Left ventricle myocardium superior (tissue), 1 donor: Measurements from ENCODE around the gene GSG1L. TPM values are rescaled to one million over a fixed set of nuclear protein-coding genes. Genes with fewer than 3 reads are reported as not detected.
"Not testable (repeated sequence)": the region's sequence is repeated elsewhere in the genome, so short reads cannot be mapped to it uniquely, and the experiment has no call there.

Experiments used
- ATAC-seq: fragments of 200-7000 bp; cut with Tn5 transposase; one replicate; pipeline ENCODE4 v1.9.1; 2020; ENCODE audit warnings: mild to moderate bottlenecking, moderate library complexity
- DNase-seq: peaks from one replicate; pipeline ENCODE4 v3.0.0-alpha.2; 2020
- intact Hi-C: fragments of 100-400 bp; cut with micrococcal nuclease; formaldehyde crosslinking; loops from one replicate; pipeline ENCODE4 v1.11.0; 2022
- total RNA-seq: library from RNA; stranded (reverse); fragmentation: NEBNext Ultra II Directional; extraction: Animal tissue kit (Norgen Biotek cat#: 25700); gene quantifications from one replicate; pipeline ENCODE4 v1.2.1, GENCODE V29; 2021
- donor health status: DM: no; HTN: yes; CAD: no; lungs with severe emphysema.

The GSG1L gene
- total RNA-seq, 1 donor from 2014 or later = 1.9 TPM

GRCh38 chr16:27759301-27759871 lies 304.1 kb downstream of the GSG1L start:
- DNase-seq (no peak), ATAC-seq (no peak)
- intact Hi-C loops = no loop called here

DNA sequence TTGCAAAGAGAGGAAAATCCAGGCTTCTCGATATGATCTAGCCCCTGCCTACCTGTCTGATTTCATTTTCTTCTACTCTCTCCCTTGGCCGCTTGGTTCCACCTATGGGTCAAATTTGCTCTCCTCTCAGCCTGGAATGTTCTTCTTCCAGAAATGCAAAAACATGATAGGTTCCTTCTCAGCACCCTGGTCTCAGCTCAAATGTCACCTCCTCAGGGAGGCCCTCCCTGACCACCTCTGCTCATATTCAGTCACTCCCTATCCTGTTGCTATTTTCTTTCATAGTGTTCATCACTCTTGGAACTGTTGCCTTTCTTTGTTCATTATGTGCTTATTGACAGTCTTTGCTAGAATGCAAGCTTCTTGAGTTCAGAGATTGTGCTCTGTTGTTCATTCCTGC lies 305.0 kb downstream of the GSG1L start:
- ATAC-seq (no peak), DNase-seq (no peak)
- intact Hi-C loops = no loop called here

GRCh38 chr16:27756206-27756970 lies 307.1 kb downstream of the GSG1L start:
- intact Hi-C loops = no loop called here
- DNase-seq (no peak), ATAC-seq (no peak)

DNA sequence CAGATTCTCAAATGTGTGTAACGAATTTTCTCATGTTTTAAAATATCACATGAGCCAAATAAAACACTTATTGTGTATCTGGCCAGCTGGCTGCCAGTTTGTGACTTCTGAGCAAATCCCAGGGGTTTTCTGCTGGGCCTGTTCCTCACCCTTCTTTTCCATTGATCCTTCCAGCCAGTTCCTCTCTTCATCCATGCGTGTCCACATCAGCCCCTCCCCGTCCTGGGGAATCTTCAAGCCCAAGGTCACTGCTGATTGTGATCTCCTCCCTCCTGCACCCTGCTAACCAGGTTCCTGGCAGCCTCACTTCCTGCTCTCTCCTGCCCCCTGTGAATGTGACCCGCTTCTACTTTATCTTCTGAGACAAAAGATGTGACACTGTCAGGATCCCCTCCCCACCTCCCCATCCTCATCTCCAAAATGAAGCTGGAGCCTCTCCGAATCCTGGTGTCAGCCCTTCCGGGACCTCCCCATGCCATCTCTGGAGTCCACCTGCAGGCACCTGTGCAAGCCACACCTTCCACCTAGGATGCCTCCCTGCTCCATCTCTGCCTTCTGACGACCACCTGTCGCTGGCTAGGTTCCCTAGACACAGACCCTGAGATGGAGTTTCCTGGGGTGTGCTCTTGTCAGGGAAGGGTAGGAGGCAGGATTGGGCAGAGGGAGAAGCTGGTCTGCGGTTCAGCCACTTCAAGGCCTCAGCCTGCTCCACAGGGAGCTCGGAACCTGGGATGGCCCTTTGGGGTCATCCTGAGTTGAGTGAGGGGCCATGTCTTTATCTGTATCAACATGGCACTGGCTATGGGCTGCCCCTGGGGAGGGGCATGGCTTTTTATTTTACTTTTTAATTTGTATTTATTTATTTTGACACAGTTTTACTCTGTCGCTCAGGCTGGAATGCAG lies 308.5 kb downstream of the GSG1L start:
- no peak for DNase-seq
- intact Hi-C loops = no loop called here
- no peak for ATAC-seq

- ATAC-seq (no peak), DNase-seq (no peak)
- intact Hi-C loops = no loop called here
Measured at GRCh38 chr16:27753563-27753962, 310.0 kb downstream of the GSG1L start.

DNA sequence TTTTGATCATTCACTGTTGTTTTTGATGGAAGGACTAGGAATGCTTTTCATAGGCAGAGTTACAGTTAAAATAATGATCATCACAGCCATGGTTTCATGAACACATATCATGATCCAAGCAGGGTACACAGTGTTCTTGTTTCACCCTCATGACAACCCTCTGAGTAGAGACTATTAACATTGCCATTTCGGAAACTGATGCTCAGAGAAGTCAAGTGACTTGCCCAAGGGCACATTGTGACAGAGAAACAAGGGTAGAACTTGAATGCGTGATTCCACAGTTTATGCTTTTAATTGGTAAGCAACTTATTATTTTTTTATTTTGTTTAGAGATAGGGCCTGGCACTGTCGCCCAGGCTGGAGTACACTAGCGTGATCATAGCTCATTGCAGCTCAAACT lies 311.3 kb downstream of the GSG1L start:
- ATAC-seq (no peak), DNase-seq (no peak)
- intact Hi-C loops = no loop called here

- intact Hi-C loops = no loop called here
- ATAC-seq (no peak), DNase-seq (no peak)
Measured at GRCh38 chr16:27751676-27752075, 311.8 kb downstream of the GSG1L start.

- intact Hi-C loops = no loop called here
- ATAC-seq (no peak), DNase-seq (no peak)
Measured at GRCh38 chr16:27751233-27751632, 312.3 kb downstream of the GSG1L start.

DNA sequence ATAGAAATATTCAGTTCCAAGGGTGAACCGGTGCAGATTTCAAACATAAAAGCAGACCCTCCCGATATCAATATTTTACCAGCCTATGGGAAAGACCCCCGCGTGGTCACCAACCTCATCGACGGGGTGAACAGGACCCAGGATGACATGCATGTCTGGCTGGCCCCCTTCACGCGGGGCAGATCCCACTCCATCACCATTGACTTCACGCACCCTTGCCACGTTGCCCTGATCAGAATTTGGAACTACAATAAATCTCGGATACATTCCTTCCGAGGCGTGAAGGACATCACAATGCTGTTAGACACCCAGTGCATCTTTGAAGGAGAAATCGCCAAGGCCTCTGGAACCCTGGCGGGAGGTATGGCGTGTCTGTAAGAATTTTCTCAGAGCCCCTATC lies 313.6 kb downstream of the GSG1L start:
- DNase-seq = no peak

GRCh38 chr16:27749547-27749875 lies 314.0 kb downstream of the GSG1L start:
- ATAC-seq (no peak), DNase-seq (no peak)
- intact Hi-C loops = no loop called here

More for the DNA sequence above, 313.6 kb downstream of the GSG1L start:
- no peak for ATAC-seq
- intact Hi-C loops = no loop called here

GRCh38 chr16:27748868-27749546 lies 314.5 kb downstream of the GSG1L start:
- DNase-seq = no peak

GRCh38 chr16:27747946-27748345 lies 315.6 kb downstream of the GSG1L start:
- DNase-seq (no peak), ATAC-seq (no peak)
- intact Hi-C loops = no loop called here

More at GRCh38 chr16:27748868-27749546, 314.5 kb downstream of the GSG1L start:
- intact Hi-C loops = no loop called here
- ATAC-seq = peak; percentile 68

DNA sequence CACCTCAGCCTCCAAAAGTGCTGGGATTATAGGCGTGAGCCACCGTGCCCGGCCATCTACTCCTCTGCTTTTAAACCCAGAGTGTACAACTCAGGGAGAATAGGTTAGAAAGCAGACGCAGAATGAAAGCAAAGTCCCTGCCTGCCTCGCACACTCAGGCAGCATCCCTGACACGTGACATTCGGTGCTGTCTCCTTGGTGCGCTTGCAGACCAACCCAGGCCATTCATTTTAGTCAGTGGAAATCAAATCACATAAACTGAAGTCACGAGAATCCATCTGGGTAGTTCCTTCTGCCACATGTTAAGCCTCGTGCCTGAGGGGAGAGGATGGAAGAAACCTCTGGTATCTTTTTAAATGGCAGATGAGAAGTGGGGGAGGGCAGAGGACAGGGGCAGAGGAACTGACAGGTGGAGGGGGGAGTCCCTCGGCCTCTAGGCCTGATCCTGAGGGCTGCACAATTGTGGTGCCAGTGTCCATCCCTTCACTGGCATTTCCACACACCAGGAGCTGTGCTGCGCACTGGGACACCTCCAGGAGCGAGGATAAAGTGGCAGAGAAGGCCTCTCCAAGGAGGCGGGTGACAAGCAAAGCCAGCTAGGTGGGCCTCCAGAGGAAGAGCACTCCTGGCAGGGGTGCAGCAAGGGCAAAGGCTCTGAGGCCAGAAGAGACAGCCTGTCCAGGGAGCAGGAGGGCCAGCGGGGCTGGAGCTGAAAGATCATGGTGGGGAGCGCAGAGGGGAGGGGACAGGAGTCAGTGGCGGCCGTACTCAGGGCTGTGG lies 317.2 kb downstream of the GSG1L start:
- no peak for DNase-seq
- ATAC-seq = no peak
- intact Hi-C loops = no loop called here

DNA sequence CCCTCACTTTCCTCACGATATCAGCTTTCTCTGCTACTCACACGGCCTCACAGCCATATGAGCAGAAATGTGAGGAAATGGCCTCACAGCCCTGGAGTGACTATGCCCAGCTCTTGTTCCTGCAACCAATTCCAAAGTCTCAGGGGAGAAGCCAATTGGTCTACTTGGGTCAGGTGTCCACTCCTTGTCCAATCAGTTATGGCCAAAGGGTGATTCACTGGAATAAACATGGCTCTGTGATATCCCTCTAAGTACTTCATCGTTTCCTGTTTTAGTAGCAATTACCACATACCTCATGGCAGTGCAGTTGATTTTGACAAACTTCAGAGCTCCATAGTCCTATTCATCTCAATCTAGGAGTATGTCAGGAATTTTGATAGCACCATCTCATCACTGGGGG lies 318.2 kb downstream of the GSG1L start:
- DNase-seq = no peak
- no peak for ATAC-seq
- intact Hi-C loops = no loop called here

GRCh38 chr16:27743963-27744362 lies 319.6 kb downstream of the GSG1L start:
- DNase-seq (no peak), ATAC-seq (peak; percentile 40)
- intact Hi-C loops = no loop called here

DNA sequence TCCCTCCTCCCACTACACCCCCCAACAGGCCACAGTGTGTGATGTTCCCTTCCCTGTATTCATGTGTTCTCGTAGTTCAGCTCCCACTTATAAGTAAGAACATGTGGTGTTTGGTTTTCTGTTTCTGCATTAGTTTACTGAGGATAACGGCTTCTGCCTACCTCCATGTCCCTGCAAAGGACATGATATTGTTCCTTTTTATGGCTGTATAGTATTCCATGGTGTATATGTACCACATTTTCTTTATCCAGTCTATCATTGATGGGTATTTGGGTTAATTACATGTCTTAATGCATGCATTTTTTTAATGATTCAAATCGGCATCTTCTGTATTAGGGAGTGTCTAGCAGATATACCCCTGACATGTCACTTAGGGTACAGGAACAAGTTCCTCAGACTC lies 320.5 kb downstream of the GSG1L start:
- intact Hi-C loops, ATAC-seq, DNase-seq: not testable (repeated sequence)

GRCh38 chr16:27742333-27742732 lies 321.2 kb downstream of the GSG1L start:
- ATAC-seq = no peak
- intact Hi-C loops = no loop called here
- DNase-seq = no peak

DNA sequence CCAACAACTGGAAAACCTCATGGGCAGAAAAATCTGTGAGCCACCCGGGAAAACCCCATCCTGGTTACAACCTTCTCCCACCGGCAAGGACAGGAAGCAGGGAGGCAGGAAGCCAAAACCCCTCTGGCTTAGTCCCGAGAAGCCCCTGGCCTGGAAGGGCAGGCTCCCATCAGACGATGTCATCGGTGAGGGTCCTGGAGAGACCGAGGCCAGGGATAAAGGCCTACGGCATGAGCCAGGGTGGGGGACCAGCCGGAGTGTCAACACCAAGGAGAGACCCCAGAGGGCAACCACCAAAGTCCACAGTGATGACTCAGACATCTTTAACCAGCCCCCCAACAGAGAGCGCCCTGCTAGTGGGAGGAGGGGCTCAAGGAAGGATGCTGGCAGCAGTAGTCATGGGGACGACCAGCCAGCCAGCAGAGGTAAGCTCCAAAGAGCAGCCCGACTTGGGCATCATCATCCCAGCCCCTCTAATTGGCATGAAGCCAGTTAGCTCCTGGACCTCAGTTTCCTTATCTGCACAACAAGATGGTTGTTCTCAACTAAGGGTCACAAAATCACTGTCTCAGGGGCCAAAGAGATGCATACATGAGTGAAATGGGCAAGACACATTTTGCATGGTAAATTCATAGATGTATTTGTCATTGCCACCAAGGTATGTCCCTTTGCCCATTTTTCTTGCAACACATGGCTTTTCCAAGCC lies 322.9 kb downstream of the GSG1L start:
- ATAC-seq = no peak
- no peak for DNase-seq
- intact Hi-C loops = no loop called here
